ENCODE data around the gene NAMPT.

NAMPT gene

DNA sequence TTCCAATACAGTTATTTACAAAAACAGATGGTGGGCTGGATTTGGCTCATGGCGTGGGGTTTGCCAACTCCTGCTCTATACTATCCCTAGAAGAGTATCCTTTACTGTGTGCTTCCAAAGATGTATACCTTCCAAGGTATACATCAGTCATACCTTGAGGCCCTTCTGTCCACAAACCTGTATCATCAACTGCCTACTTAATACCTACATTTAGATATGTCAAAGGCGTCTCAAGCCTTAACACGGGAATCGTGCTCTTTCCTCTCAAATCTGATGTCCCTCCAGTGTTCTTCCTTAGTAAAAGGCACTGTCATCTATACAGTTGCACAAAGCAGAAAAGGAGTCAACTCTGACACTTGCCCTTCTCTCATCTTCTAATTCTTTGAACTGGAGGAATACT is 36.9 kb downstream of the NAMPT start:
- no peak for DNase-seq (ENCODE audit: low read depth)
- TF ChIP-seq, protein P1, sequence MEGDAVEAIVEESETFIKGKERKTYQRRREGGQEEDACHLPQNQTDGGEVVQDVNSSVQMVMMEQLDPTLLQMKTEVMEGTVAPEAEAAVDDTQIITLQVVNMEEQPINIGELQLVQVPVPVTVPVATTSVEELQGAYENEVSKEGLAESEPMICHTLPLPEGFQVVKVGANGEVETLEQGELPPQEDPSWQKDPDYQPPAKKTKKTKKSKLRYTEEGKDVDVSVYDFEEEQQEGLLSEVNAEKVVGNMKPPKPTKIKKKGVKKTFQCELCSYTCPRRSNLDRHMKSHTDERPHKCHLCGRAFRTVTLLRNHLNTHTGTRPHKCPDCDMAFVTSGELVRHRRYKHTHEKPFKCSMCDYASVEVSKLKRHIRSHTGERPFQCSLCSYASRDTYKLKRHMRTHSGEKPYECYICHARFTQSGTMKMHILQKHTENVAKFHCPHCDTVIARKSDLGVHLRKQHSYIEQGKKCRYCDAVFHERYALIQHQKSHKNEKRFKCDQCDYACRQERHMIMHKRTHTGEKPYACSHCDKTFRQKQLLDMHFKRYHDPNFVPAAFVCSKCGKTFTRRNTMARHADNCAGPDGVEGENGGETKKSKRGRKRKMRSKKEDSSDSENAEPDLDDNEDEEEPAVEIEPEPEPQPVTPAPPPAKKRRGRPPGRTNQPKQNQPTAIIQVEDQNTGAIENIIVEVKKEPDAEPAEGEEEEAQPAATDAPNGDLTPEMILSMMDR (conservative IDR thresholded peaks at IDR 0.05; ENCODE audit: low read depth, low read length) = no peak
- no peak overlapping the region for H3K4me3 ChIP-seq (ENCODE audit: low read length)

DNA sequence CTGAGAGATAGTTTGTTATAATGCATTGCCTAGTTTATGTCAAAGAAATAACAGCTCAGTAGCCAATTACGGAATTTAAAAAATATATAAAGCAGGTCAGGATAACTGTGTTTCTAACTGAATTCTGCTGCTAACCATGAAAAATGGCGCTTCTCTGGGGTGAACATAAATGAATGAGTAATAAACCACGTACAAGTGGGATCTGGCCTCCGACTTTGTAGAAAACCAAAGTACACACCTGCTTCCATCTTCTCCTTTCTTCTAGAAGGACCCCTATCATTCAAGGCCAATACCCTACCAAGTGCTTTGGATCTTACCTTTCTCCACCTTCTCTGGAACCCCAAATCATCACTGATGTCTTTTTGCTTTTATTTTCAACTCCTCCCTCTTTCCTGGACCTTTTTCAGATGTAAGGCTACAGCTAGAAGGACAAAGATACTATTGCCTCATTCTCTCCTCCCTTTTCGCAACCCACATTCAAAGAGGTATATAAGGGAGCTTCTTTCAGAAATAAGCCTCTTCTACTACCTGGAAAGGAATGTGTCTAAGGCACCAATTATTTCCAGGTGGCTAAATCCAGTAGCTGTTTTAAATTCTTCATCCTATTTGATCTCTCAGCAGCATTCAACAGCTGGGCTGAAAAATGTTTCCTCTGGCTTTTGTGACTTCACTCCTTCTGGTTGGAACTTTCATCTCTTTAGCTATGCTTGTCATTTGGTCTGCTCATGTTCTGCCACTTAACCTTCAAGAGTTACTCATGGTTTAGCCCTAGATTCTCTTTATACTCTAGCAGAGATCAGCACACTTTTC is 37.7 kb downstream of the NAMPT start:
- TF ChIP-seq, protein P1 (conservative IDR thresholded peaks at IDR 0.05; ENCODE audit: low read depth, low read length) = no peak
- H3K4me3 ChIP-seq (ENCODE audit: low read length) = no peak overlapping the region
- no peak for DNase-seq (ENCODE audit: low read depth)

DNA sequence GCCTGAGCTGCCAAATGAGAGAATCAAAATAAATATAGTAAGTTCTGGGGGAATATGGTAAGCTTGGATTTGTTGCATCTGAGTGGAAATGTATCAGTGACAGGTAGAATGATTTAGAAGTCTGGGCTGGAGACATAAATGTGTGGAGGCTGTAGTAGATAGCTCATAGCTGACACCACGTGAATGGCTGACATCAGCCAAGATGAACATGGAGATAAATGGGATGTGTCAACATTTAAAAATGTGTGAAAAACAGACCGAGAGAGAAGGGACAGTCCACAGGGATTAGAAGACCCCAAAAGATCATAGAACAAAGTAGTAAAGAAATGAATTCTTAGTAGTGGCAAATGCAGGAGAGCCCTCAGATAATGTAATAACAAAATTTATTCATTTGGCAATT is 40.9 kb downstream of the NAMPT start:
- TF ChIP-seq, protein P1 (conservative IDR thresholded peaks at IDR 0.05; ENCODE audit: low read depth, low read length) = no peak
- no peak for DNase-seq (ENCODE audit: low read depth)
- H3K4me3 ChIP-seq (ENCODE audit: low read length) = no peak overlapping the region

DNA sequence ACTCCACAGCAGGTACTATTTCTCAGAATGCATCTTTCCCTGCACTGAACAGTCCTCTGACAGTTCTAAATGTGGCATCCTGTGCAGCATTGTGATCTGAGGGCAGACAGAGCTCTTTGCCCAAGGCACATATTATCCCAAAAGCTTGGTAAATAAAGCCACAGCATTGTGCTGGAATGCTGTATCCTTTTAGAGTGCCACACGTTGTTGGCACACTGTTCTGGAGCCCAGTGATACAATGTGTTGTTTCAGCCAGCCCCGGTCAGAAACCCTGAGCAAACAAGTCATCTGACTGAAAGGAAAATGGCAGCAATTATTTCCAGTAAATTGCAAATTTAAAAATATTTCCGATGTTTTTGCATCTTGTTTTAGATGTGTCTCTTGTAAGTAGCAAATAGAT is 45.4 kb downstream of the NAMPT start:
- TF ChIP-seq, protein P1 (conservative IDR thresholded peaks at IDR 0.05; ENCODE audit: low read depth, low read length) = no peak
- no peak overlapping the region for H3K4me3 ChIP-seq (ENCODE audit: low read length)
- no peak for DNase-seq (ENCODE audit: low read depth)

DNA sequence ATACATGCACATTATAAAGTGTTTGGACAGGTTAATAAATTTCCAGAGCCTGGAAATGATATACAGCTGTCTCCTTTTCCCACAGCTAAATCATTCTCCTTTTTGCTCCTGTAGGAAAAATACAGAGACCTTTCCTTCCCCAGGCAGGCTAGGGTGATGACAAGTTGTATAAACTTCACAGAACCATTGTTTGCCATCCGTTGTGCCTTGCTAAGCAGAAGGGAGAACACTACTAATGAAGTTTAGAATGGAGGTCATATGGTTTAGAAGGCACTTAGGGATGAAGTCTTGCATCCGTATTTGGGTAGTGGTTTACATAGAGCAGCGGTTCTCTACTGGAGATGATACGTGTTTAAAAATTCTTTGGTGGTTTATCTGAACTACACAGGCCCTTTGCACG is 46.0 kb downstream of the NAMPT start:
- H3K4me3 ChIP-seq (ENCODE audit: low read length) = no peak overlapping the region
- no peak for DNase-seq (ENCODE audit: low read depth)
- TF ChIP-seq, protein P1 (conservative IDR thresholded peaks at IDR 0.05; ENCODE audit: low read depth, low read length) = no peak

DNA sequence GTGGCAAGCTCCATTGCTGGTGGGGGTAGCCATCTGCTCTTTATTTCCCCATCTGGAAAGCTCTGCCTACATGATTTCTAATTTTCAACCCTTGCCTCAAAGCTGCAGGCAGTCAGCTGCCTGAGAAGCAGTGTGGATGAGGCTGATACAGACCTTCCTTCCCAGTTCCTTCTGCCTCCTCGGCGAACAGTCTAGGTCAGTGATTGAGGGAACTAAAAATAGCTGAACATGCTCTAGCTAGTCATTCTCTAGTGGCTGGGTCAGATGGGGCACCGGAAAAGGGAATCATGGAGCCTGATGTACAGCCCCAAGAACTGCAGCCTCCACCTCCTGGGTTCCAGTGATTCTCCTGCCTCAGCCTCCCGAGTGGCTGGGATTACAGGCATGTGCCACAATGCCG is 48.7 kb downstream of the NAMPT start:
- TF ChIP-seq, protein P1 (conservative IDR thresholded peaks at IDR 0.05; ENCODE audit: low read depth, low read length) = no peak

DNA sequence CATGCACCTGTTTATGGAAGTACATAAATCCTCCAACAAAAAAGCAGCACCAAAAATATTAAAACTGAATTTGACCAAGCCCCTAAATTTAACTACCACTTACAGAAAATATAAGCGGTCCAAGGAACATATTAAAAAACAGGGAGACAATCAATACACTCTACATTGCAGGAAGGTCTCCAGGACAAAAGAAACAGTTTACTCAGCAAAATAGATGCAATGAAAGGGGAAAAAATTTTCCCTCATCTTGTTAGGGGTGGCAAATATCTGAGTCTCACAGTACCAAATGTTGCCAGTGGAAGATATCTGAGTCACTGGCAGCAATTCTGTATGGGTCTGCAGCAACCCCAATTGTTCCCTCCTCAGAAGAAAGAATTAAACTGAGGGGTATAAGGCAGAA is 50.4 kb downstream of the NAMPT start:
- TF ChIP-seq, protein P1 (conservative IDR thresholded peaks at IDR 0.05; ENCODE audit: low read depth, low read length) = no peak
- H3K4me3 ChIP-seq (ENCODE audit: low read length) = no peak overlapping the region
- DNase-seq (ENCODE audit: low read depth) = no peak

More for the DNA sequence above, 48.7 kb downstream of the NAMPT start:
- DNase-seq (ENCODE audit: low read depth) = no peak
- H3K4me3 ChIP-seq (ENCODE audit: low read length) = no peak overlapping the region
